ENCODE results near the gene XIRP2.

Gene XIRP2, protein sequence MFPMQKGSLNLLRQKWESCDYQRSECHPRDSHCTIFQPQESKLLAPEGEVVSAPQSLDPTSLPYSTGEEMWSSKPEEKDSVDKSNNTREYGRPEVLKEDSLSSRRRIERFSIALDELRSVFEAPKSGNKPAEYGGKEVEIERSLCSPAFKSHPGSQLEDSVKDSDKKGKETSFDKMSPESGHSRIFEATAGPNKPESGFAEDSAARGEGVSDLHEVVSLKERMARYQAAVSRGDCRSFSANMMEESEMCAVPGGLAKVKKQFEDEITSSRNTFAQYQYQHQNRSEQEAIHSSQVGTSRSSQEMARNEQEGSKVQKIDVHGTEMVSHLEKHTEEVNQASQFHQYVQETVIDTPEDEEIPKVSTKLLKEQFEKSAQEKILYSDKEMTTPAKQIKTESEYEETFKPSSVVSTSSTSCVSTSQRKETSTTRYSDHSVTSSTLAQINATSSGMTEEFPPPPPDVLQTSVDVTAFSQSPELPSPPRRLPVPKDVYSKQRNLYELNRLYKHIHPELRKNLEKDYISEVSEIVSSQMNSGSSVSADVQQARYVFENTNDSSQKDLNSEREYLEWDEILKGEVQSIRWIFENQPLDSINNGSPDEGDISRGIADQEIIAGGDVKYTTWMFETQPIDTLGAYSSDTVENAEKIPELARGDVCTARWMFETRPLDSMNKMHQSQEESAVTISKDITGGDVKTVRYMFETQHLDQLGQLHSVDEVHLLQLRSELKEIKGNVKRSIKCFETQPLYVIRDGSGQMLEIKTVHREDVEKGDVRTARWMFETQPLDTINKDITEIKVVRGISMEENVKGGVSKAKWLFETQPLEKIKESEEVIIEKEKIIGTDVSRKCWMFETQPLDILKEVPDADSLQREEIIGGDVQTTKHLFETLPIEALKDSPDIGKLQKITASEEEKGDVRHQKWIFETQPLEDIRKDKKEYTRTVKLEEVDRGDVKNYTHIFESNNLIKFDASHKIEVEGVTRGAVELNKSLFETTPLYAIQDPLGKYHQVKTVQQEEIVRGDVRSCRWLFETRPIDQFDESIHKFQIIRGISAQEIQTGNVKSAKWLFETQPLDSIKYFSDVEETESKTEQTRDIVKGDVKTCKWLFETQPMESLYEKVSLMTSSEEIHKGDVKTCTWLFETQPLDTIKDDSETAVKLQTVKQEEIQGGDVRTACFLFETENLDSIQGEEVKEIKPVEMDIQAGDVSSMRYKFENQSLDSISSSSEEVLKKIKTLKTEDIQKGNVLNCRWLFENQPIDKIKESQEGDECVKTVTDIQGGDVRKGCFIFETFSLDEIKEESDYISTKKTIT (N-terminal part only)
- total RNA-seq = 0 to 0.04 (median 0) reads per million in 3 experiments

- no peak for DNase-seq
These were observed at the start of gene XIRP2 for GRCh38 chr2:166888180-166888579. TSS of gene XIRP2 (plus strand) at chr2:166888480. CDS start at chr2:166903483, 15,003 bp downstream.

DNA sequence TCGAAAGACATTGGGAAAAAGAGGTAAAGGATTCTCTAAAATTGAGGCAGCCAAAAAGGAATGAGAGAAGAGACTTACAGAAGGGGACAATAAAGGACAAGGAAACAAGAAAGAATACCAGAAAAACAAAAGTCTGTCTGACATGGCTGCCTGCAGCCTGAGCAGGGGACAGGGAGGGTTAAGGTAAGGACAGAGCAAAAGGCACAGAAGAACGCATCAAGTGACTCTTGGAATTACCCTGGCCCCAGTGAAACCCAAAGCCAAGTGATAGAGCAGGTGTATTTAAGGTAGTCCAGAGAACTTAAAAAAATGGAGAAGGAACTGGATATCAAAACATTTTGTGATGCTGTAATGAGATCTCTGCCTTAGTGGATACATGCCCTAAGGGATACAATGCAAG lies 47.1 kb upstream of the XIRP2 start:
- no peak for DNase-seq

DNA sequence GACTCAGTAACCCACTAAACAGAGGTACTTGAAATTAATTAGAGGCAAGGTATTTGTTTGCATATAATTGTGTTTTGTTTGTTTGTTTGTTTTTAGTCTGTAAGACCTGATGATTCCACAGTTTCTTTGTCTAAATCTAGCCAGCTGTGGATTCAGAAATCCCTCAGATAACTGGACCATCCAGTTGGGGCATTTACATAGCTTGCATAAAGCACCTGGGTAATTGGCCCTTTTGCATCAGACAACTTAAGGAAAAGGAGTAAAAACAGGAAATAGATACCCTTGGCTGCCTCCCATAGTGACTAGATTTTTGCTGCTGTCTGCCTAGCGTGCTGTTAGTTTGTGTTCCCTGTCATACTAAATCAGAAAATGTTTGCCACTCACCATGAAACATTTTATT lies 46.6 kb upstream of the XIRP2 start:
- DNase-seq = no peak

DNA sequence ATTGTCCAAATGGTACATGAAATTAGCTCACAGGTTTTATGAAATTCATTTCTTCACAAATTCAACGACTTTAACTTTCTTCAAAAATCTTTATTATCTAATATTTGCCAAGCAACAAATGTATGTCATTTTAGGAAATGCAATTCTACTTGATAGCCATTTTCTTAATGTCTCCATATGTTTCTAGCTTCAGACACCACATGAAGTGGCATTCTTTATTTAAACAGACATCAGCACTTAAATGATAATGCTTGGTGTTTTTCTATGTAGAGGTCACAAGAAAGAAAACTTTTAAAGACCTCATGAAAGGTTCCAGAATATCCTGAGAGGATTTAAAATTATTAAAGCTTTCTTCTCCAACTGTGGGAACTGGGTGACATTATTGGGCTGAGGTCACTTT lies 44.2 kb upstream of the XIRP2 start:
- no peak for DNase-seq

GRCh38 chr2:166862468-166863132 lies 25.7 kb upstream of the XIRP2 start:
- no peak for DNase-seq

- DNase-seq = no peak
These were observed 20.3 kb upstream of the XIRP2 start for GRCh38 chr2:166867874-166868514.

DNA sequence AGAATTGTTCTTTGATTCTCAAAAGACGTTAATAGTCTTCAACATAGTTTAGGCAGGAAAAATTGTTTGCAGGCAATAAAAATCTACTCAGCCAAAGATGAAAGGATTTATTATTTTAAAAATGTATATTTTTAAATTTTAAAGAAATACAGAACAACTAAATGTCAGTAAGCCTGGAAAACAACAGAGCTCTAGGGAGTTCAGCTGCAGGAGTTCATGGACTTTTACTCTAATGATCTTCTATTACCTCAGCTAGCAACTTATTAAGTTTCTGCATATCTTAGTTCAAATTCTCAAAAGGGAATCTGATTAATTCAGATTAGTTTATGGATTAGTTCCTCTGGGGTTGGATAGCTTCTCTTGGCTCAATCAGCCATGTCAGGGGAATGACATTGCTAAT lies 17.9 kb upstream of the XIRP2 start:
- DNase-seq = no peak

DNA sequence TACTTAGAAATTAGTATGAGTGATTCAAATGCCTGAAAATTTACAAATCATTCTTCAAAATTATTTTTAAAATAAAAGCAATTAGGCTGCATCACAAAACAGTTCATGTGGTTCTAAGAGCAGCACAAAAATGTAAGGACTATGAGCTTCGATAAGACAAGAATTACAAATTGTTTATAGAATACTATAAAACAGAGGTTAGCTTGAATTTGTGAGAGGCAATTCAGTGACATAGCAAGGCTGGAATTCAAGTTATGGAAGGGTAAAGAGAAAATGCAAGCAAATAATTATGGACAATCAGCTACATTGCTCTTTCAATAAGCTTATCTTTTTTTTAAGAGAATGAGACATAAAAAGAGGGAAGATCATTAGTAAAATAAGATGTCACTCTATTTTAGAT lies 7.1 kb upstream of the XIRP2 start:
- DNase-seq = no peak

DNA sequence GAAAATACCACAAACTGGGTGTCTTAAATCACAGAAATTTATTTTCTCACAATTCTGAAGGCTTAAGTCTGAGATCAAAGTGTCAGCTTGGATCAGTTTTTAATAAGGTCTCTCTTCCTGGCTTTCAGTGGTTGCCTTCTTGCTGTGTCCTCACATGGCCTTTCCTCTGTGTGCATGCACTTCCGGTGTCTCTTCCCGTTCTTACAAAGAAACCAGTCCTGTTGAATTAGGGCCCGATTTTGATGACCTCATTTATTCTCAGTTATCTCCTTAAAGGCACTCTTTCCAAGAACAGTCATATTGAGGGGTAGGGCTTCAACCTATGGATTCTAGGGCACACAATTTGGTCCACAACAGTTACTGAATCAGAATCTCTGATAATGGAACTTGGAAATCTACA lies 5.4 kb upstream of the XIRP2 start:
- DNase-seq = no peak

DNA sequence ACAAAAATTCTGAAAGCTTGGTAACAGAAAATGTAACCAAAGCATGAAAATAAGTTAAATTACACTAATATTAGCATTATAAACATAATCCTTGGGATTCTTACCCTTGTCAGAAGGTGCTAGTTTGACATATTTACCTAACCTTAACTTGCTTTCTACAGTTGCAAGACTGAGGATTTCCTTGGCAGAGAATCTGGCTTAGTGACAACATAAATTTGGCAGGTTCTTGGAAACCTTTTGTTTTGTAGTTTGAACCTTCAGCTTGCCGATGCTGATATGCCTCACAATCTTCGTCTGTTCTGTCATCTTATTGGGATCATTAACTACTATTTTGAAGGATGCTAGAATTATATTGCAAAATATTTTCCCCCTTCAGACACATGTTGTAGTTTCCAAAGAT lies 3.4 kb downstream of the XIRP2 start:
- DNase-seq = no peak

DNA sequence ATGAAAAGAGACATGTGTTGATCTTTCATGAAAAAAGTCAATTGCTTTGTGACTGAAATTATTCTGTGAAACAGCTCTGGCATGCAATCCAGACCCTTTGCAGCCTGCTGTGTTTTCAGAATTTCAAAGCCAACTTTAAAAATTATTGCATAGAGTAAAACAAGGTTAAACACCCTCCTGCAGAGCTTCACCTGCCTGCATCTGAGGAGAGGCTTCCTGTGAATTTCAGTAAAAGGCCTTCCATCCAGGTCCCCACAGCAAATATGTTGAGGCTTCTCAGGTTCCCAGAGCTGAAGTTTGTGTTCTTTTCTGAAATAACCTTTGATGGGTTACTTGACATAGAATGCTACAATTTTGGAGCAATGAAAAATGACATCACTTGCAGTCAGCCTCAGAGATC lies 4.1 kb downstream of the XIRP2 start:
- no peak for DNase-seq

- no peak for DNase-seq
These were observed 7.0 kb downstream of the XIRP2 start for GRCh38 chr2:166895243-166895642.

- no peak for DNase-seq
These were observed 9.4 kb downstream of the XIRP2 start for GRCh38 chr2:166897666-166898065.

DNA sequence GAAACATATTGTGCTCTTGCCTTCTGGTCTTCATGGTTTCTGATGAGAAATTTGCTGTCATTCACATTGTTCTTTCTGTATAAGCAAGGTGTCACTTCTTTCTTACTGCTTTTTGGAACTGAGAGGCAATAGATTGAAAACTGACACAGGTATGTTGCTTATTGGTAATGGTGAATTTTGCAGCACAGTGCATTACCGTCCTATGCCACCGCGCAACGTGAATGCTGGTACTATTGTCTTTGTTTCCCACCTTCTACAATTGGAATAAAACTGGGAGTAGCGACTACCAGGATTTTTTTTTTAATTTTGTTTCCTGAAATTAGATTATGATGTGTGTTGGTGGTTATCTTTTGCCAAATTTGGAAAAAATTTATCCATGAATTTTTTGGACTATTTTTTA lies 11.4 kb downstream of the XIRP2 start:
- DNase-seq = no peak

DNA sequence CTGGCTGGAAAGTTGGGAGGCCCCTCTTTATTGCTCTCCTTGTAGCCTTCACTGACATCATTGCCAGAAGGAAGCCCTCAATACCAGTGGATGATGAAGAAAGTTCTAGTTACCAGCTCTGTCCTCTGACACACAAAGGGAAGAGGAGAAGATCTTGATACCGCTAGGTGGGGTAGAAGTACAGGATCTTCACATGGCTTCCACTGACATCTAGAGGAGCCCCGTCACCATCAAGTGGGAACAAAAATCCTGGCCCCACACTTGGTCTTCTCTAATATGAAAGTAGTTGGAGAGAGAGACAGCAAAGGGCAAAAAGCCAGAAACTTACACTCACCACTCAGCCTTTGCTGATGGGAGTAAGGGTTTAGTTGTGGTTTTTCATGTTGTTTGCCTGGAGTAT lies 12.4 kb downstream of the XIRP2 start:
- no peak for DNase-seq

GRCh38 chr2:166901336-166901735 lies 13.1 kb downstream of the XIRP2 start:
- no peak for DNase-seq

- DNase-seq = no peak
These were observed 28.7 kb downstream of the XIRP2 start for GRCh38 chr2:166916987-166917386.

DNA sequence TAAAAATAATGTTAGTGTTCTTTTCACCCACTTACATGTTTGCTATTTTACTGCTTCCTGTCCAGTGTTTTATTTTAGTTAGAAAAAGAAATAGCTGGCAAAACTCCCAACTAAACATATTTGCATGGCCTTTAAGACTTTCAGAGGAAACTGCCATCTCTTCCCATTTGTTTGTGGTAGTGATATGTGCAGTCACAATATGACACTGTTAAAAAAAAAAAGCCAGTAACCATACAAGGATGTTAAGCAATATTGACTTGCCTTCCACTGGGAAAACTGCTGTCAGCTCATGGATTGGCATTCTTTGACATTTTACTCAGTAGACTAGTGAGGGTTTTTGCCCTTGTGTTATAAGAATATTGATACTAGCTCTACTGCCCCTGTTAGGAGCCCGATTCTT lies 29.1 kb downstream of the XIRP2 start:
- no peak for DNase-seq

DNA sequence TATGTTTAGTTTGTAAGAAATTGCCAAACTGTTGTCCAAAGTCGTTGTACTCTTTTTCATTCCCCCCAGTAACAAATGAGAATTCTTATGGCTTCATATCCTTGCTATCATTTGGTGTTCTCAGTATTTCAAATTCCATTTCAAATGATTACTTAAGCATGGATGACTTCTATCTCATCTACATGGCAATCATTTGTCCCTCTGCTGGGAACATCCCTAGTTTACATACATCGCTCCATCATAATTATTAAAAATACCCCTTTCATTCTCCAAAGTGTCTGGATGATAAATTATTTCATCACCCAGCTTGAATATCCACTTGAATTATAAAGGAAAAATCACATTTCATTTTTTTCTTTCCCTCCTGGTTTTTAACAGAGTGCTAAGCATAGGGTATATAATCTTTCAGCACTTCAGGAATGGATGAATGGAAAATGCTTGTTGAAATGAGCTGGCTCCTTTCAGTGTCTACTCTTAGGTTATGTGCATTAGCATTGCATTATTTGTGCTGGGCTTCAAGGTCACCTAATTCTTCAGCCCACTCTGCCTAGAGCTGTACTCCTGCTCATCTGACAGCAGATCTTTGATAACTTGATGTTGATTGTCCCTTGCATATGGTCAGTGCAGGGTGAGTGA lies 33.1 kb downstream of the XIRP2 start:
- DNase-seq = no peak

- no peak for DNase-seq
These were observed 36.7 kb downstream of the XIRP2 start for GRCh38 chr2:166924967-166925366.

GRCh38 chr2:166926657-166927056 lies 38.4 kb downstream of the XIRP2 start:
- no peak for DNase-seq
